SIG-M5 treated with dmso at 0.1 percent for 504 hours (cell line): ENCODE data around the gene KAT6B.
"Not testable (repeated sequence)": the region's sequence is repeated elsewhere in the genome, so short reads cannot be mapped to it uniquely, and the experiment has no call there.

ENCODE experiments used
- DNase-seq: peaks from one replicate; lab custom pipeline; 2025; ENCODE audit not compliant: unreplicated experiment; lab: John Stamatoyannopoulos, UW

KAT6B gene

GRCh38 chr10:74887614-74888284 lies 61.3 kb downstream of the KAT6B start:
- no peak for DNase-seq

GRCh38 chr10:74888962-74889661 lies 62.7 kb downstream of the KAT6B start:
- DNase-seq = no peak

GRCh38 chr10:74889662-74889998 lies 63.2 kb downstream of the KAT6B start:
- no peak for DNase-seq

- DNase-seq = no peak
Observed at GRCh38 chr10:74890460-74890859, 64.1 kb downstream of the KAT6B start.

GRCh38 chr10:74891053-74891452 lies 64.7 kb downstream of the KAT6B start:
- no peak for DNase-seq

- no peak for DNase-seq
Observed at GRCh38 chr10:74892839-74893238, 66.4 kb downstream of the KAT6B start.

GRCh38 chr10:74893329-74893728 lies 66.9 kb downstream of the KAT6B start:
- not testable (repeated sequence) for DNase-seq

GRCh38 chr10:74896788-74897527 lies 70.6 kb downstream of the KAT6B start:
- DNase-seq = no peak

- no peak for DNase-seq
Observed at GRCh38 chr10:74898201-74898976, 72.0 kb downstream of the KAT6B start.

- no peak for DNase-seq
Observed at GRCh38 chr10:74900297-74900696, 73.9 kb downstream of the KAT6B start.

GRCh38 chr10:74901301-74901700 lies 74.9 kb downstream of the KAT6B start:
- no peak for DNase-seq

- no peak for DNase-seq
Observed at GRCh38 chr10:74901867-74902450, 75.6 kb downstream of the KAT6B start.

GRCh38 chr10:74903491-74903890 lies 77.1 kb downstream of the KAT6B start:
- no peak for DNase-seq

GRCh38 chr10:74906611-74907198 lies 80.3 kb downstream of the KAT6B start:
- DNase-seq = no peak

- no peak for DNase-seq
Observed at GRCh38 chr10:74909670-74910069, 83.3 kb downstream of the KAT6B start.

GRCh38 chr10:74910241-74910975 lies 84.0 kb downstream of the KAT6B start:
- DNase-seq = no peak

- no peak for DNase-seq
Observed at GRCh38 chr10:74910976-74911350, 84.6 kb downstream of the KAT6B start.

- no peak for DNase-seq
Observed at GRCh38 chr10:74912182-74912581, 85.8 kb downstream of the KAT6B start.

GRCh38 chr10:74912682-74913081 lies 86.3 kb downstream of the KAT6B start:
- DNase-seq = no peak

GRCh38 chr10:74913377-74913979 lies 87.1 kb downstream of the KAT6B start:
- no peak for DNase-seq
